HEK293 (cell line): ENCODE data around the gene TOR4A.

Source experiments
- CTCF ChIA-PET: fragments of 350-600 bp; formaldehyde crosslinking; extraction: SDS; loops from one replicate; lab custom pipeline; 2021; ENCODE audit warnings: antibody characterized with exemption; lab: Yijun Ruan, JAX
- POLR2A ChIA-PET: fragments of 300-600 bp; formaldehyde crosslinking; extraction: SDS; loops from one replicate; lab custom pipeline; 2020; ENCODE audit warnings: antibody characterized with exemption, inconsistent platforms; lab: Yijun Ruan, JAX
- H3K27ac ChIP-seq: fragments of 200-500 bp; sonication (Bioruptor generic); 2 replicates; pipeline ENCODE4 v1.5.1; 2014; ENCODE audit warnings: low read depth, low read length, control low read depth, inconsistent platforms; ENCODE audit errors: extremely low read depth
- H3K36me3 ChIP-seq, 2 experiments: fragments of 200-500 bp in 1 of 2; sonication (Bioruptor generic) in 1 of 2; 1 replicate in 1 of 2; 2 replicates in 1 of 2; pipeline ENCODE4 v1.5.1; 2014 to 2017; ENCODE audit warnings: inconsistent platforms in 2 of 2, low read length in 2 of 2; ENCODE audit not compliant: control insufficient read depth in 2 of 2, insufficient read depth in 1 of 2
- H3K4me1 ChIP-seq: fragments of 200-500 bp; sonication (Bioruptor generic); 2 replicates; pipeline ENCODE4 v1.5.1; 2014; ENCODE audit warnings: mild to moderate bottlenecking, low read length, inconsistent platforms; ENCODE audit not compliant: control insufficient read depth, insufficient read depth
- H3K4me3 ChIP-seq: 2 replicates; pipeline ENCODE4 v1.5.1; 2011; ENCODE audit warnings: low read depth, mild to moderate bottlenecking, control low read depth, low read length, moderate library complexity
- H3K9me3 ChIP-seq: fragments of 200-500 bp; sonication (Bioruptor generic); 2 replicates; pipeline ENCODE4 v1.5.1; 2014; ENCODE audit warnings: low read depth, low read length, inconsistent platforms; ENCODE audit not compliant: control insufficient read depth, insufficient read depth
- BCL11B ChIP-seq: fragments of 450-650 bp; formaldehyde crosslinking; IDR thresholded peaks from 2 replicates; pipeline ENCODE4 v1.5.1; 2016; ENCODE audit warnings: low read depth, missing biosample characterization, missing genetic modification characterization
- EGR2 ChIP-seq: fragments of 450-650 bp; formaldehyde crosslinking; IDR thresholded peaks from 2 replicates; pipeline ENCODE4 v1.5.1; 2016; ENCODE audit warnings: low read depth, missing biosample characterization, missing genetic modification characterization
- KLF1 ChIP-seq: fragments of 450-650 bp; formaldehyde crosslinking; IDR thresholded peaks from 2 replicates; pipeline ENCODE4 v1.5.1; 2016; ENCODE audit warnings: missing biosample characterization, missing genetic modification characterization
- KLF8 ChIP-seq: fragments of 450-650 bp; formaldehyde crosslinking; IDR thresholded peaks from 2 replicates; pipeline ENCODE4 v1.5.1; 2016; ENCODE audit warnings: missing biosample characterization, missing genetic modification characterization
- KLF9 ChIP-seq: fragments of 450-650 bp; formaldehyde crosslinking; IDR thresholded peaks from 2 replicates; pipeline ENCODE4 v1.5.1; 2016; ENCODE audit warnings: missing biosample characterization, missing genetic modification characterization, low read depth
- PRDM1 ChIP-seq: fragments of 450-650 bp; formaldehyde crosslinking; IDR thresholded peaks from 2 replicates; pipeline ENCODE4; 2016; ENCODE audit warnings: missing biosample characterization, missing genetic modification characterization
- SP2 ChIP-seq: fragments of 450-650 bp; formaldehyde crosslinking; IDR thresholded peaks from 2 replicates; pipeline ENCODE4 v1.5.1; 2016; ENCODE audit warnings: missing biosample characterization, missing genetic modification characterization
- ZBTB17 ChIP-seq: fragments of 450-650 bp; formaldehyde crosslinking; IDR thresholded peaks from 2 replicates; pipeline ENCODE4 v1.5.1; 2016; ENCODE audit warnings: missing biosample characterization, missing genetic modification characterization
- ZBTB20 ChIP-seq: fragments of 450-650 bp; formaldehyde crosslinking; IDR thresholded peaks from 2 replicates; pipeline ENCODE4 v1.5.1; 2016; ENCODE audit warnings: missing biosample characterization, missing genetic modification characterization
- ZBTB7A ChIP-seq: fragments of 450-650 bp; formaldehyde crosslinking; IDR thresholded peaks from 2 replicates; pipeline ENCODE4 v1.5.1; 2016; ENCODE audit warnings: low read depth, missing biosample characterization, missing genetic modification characterization
- ZBTB8A ChIP-seq: fragments of 450-650 bp; formaldehyde crosslinking; IDR thresholded peaks from 2 replicates; pipeline ENCODE4 v1.5.1; 2016; ENCODE audit warnings: missing biosample characterization, missing genetic modification characterization
- ZFHX2 ChIP-seq: fragments of 450-650 bp; formaldehyde crosslinking; conservative IDR thresholded peaks from 2 replicates; pipeline ENCODE4 v1.5.1; 2016; ENCODE audit warnings: missing biosample characterization, missing genetic modification characterization
- ZNF133 ChIP-seq: fragments of 450-650 bp; formaldehyde crosslinking; IDR thresholded peaks from 2 replicates; pipeline ENCODE4 v1.5.1; 2016; ENCODE audit warnings: missing biosample characterization, missing genetic modification characterization
- ZNF140 ChIP-seq: fragments of 450-650 bp; formaldehyde crosslinking; IDR thresholded peaks from 2 replicates; pipeline ENCODE4 v1.5.1; 2016; ENCODE audit warnings: missing biosample characterization, missing genetic modification characterization
- ZNF184 ChIP-seq: fragments of 450-650 bp; IDR thresholded peaks from 2 replicates; pipeline ENCODE4 v1.5.1; 2018; ENCODE audit warnings: missing biosample characterization, mild to moderate bottlenecking, missing genetic modification characterization
- ZNF404 ChIP-seq: fragments of 450-650 bp; formaldehyde crosslinking; IDR thresholded peaks from 2 replicates; pipeline ENCODE4 v1.5.1; 2017; ENCODE audit warnings: missing biosample characterization, missing genetic modification characterization
- ZNF426 ChIP-seq: fragments of 450-650 bp; formaldehyde crosslinking; IDR thresholded peaks from 2 replicates; pipeline ENCODE4 v1.5.1; 2017; ENCODE audit warnings: missing biosample characterization, missing genetic modification characterization, mild to moderate bottlenecking, inconsistent platforms, moderate library complexity
- ZNF433 ChIP-seq: fragments of 450-650 bp; formaldehyde crosslinking; IDR thresholded peaks from 2 replicates; pipeline ENCODE4 v1.5.1; 2016; ENCODE audit warnings: missing biosample characterization, missing genetic modification characterization, low read depth
- ZNF600 ChIP-seq: fragments of 450-650 bp; formaldehyde crosslinking; IDR thresholded peaks from 2 replicates; pipeline ENCODE4 v1.5.1; 2016; ENCODE audit warnings: missing biosample characterization, missing genetic modification characterization
- ZNF837 ChIP-seq: fragments of 450-650 bp; formaldehyde crosslinking; IDR thresholded peaks from 2 replicates; pipeline ENCODE4 v1.5.1; 2016; ENCODE audit warnings: missing biosample characterization, missing genetic modification characterization
- TF ChIP-seq, protein P1 (sequence below): fragments of 450-650 bp; formaldehyde crosslinking; IDR thresholded peaks from 2 replicates; pipeline ENCODE4 v1.5.1; 2016; ENCODE audit warnings: missing biosample characterization, missing genetic modification characterization
- TF ChIP-seq, protein P2 (sequence below): fragments of 450-650 bp; formaldehyde crosslinking; IDR thresholded peaks from 2 replicates; pipeline ENCODE4 v1.5.1; 2017; ENCODE audit warnings: missing biosample characterization, missing genetic modification characterization

TOR4A gene

DNA sequence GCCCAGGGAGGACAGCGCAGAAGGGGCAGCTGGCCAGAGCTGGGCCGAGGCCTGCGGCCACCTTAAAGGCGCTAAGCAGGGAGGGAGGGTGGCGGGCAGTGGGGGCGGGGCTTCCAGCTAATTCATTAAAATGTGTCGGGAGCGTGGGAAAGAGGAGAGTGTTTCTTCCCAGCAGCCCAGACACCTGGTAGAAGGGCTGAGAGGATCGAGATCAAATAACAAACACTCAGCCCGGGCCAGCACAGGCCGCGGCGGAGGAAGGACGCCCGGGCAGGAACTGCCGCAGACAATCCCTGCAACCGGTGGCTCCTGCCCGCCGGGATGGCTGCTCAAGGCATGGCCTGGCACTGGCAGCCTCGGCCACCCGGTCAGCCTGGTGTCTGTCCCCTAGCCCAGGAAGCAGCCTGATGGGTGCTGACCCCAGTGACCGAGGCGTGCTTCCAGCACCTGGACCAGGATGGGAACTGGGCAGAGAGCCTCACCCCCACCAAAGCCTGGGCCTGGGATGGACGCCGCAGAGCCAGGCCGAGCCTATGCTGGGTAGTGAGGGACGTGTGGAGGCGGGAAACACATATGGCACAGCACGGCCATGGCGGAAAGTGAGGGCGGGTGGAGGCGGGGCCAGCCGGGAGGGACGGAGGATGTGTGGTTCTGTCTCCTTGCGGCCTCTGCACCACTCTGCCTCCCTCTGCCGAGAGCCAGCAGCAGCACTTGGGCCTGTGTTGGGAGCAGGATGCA lies 27.7 kb downstream of the TOR4A start:
- Histone ChIP-seq H3K9me3 (no peaks in the 10 kb centered on the region), H3K36me3 (no peaks in the 10 kb centered on the region), H3K4me1 (peaks cover 5% of the 10 kb centered on the region), H3K4me3 (no peak overlapping the region), H3K27ac (no peak overlapping the region)
- TF ChIP-seq, protein P1, sequence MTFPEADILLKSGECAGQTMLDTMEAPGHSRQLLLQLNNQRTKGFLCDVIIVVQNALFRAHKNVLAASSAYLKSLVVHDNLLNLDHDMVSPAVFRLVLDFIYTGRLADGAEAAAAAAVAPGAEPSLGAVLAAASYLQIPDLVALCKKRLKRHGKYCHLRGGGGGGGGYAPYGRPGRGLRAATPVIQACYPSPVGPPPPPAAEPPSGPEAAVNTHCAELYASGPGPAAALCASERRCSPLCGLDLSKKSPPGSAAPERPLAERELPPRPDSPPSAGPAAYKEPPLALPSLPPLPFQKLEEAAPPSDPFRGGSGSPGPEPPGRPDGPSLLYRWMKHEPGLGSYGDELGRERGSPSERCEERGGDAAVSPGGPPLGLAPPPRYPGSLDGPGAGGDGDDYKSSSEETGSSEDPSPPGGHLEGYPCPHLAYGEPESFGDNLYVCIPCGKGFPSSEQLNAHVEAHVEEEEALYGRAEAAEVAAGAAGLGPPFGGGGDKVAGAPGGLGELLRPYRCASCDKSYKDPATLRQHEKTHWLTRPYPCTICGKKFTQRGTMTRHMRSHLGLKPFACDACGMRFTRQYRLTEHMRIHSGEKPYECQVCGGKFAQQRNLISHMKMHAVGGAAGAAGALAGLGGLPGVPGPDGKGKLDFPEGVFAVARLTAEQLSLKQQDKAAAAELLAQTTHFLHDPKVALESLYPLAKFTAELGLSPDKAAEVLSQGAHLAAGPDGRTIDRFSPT = 0 out of 2 replicates have a peak, but pooled peaks have one; percentile 1
- no peak for TF ChIP-seq ZNF404 (tag by site-specific recombination)
- TF ChIP-seq ZNF140 (tag by site-specific recombination) = no peak
- TF ChIP-seq ZBTB20 (tag by site-specific recombination) = peak; percentile 84
- TF ChIP-seq PRDM1 = no peak
- TF ChIP-seq KLF9 (tag by site-specific recombination) = no peak
- TF ChIP-seq, protein P2, sequence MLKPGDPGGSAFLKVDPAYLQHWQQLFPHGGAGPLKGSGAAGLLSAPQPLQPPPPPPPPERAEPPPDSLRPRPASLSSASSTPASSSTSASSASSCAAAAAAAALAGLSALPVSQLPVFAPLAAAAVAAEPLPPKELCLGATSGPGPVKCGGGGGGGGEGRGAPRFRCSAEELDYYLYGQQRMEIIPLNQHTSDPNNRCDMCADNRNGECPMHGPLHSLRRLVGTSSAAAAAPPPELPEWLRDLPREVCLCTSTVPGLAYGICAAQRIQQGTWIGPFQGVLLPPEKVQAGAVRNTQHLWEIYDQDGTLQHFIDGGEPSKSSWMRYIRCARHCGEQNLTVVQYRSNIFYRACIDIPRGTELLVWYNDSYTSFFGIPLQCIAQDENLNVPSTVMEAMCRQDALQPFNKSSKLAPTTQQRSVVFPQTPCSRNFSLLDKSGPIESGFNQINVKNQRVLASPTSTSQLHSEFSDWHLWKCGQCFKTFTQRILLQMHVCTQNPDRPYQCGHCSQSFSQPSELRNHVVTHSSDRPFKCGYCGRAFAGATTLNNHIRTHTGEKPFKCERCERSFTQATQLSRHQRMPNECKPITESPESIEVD = no peak
- TF ChIP-seq KLF8 (tag by site-specific recombination) = peak; percentile 22; the same call in 1 of the 2 replicates
- no peak for TF ChIP-seq ZNF133 (tag by site-specific recombination)
- peak; percentile 88 for TF ChIP-seq ZFHX2 (tag by site-specific recombination)
- TF ChIP-seq ZNF600 (tag by site-specific recombination) = peak; percentile 55; the same call in 1 of the 2 replicates
- TF ChIP-seq ZNF433 (tag by site-specific recombination) = no peak
- TF ChIP-seq EGR2 (tag by site-specific recombination) = peak; percentile 81
- TF ChIP-seq ZBTB8A (tag by site-specific recombination) = 0 out of 2 replicates have a peak, but pooled peaks have one; percentile 6
- no peak for TF ChIP-seq ZNF426 (tag by site-specific recombination)
- TF ChIP-seq ZBTB7A = 0 out of 2 replicates have a peak, but pooled peaks have one; percentile 18
- peak; percentile 42 for TF ChIP-seq SP2 (tag by site-specific recombination)
- TF ChIP-seq ZBTB17 (tag by site-specific recombination) = no peak
- TF ChIP-seq BCL11B = peak; percentile 39; the same call in 1 of the 2 replicates
- TF ChIP-seq ZNF837 (tag by site-specific recombination) = no peak
- ChIA-PET POLR2A (interaction anchor here (1.1 kb wide), 1 partner anchor 11 kb away, joined by 3 read pairs; no protein-coding TSS in a partner anchor), CTCF (interaction anchor here (0.7 to 1.1 kb wide), 3 partner anchors 33 to 117 kb away, joined by 3 to 4 read pairs (median 3); partner anchors contain the start of genes EXD3 and NOXA1)

DNA sequence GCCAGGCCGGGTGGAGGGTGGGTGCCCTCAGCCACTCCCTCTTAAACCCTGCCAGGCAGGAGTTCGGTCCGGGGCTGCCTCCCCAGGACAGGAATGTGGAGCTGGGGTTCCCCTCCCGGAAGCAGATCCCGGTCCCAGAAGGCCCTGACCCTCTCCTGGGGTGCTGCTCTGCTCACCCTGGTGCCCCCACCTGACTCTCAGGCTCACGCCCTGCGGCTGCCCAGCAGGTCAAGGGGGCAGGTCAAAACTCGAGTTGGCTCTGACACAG lies 28.2 kb downstream of the TOR4A start:
- Histone ChIP-seq H3K4me3 (no peak overlapping the region), H3K36me3 (no peaks in the 10 kb centered on the region), H3K4me1 (peaks cover 4% of the 10 kb centered on the region; the same call in 1 of the 2 replicates), H3K9me3 (no peaks in the 10 kb centered on the region), H3K27ac (no peak overlapping the region)
- CTCF ChIA-PET = no interaction called here
- POLR2A ChIA-PET = no interaction called here
- TF ChIP-seq ZNF184 (tag by site-specific recombination) (no peak), KLF1 (peak; percentile 37; the same call in 1 of the 2 replicates)
- TF ChIP-seq, protein P1 = 0 out of 2 replicates have a peak, but pooled peaks have one; percentile 6
